Loucy (cell line): Measurements from ENCODE around the gene NCOA7.

Source experiments
- CTCF ChIP-seq: fragments of 200-600 bp; sonication (generic); conservative IDR thresholded peaks from 2 replicates; pipeline ENCODE4 v1.5.1; 2014; ENCODE audit warnings: mild to moderate bottlenecking, antibody characterized with exemption, low read length
- EZH2phosphoT487 ChIP-seq: fragments of 200-600 bp; IDR thresholded peaks from 2 replicates; pipeline ENCODE4 v1.6.1; 2018; ENCODE audit warnings: antibody characterized with exemption, mild to moderate bottlenecking, moderate library complexity, borderline replicate concordance

GRCh38 chr6:125746019-125746414 is 44.7 kb upstream of the NCOA7 start:
- TF ChIP-seq CTCF: no peak
- no peak for TF ChIP-seq EZH2phosphoT487
